Activated CD8-positive, alpha-beta T cell treated with anti-CD3 and anti-CD28 coated beads, Interleukin-2, amount 10 ng/mL, durations not matched to agents 7 days and 5 days (primary cell): ENCODE measurements around the gene MCM9. TPM values are rescaled to one million over a fixed set of nuclear protein-coding genes. Genes with fewer than 3 reads are reported as not detected.

Experiments used
- ATAC-seq: fragments of 150-1000 bp; cut with Tn5 transposase; one replicate; pipeline ENCODE4 v1.10.0; 2021; ENCODE audit warnings: moderate library complexity
- CTCF ChIA-PET: fragments of 350-600 bp; sonication (Branson Sonifier 250); formaldehyde crosslinking; loops from one replicate; lab custom pipeline; 2021; ENCODE audit warnings: antibody characterized with exemption; lab: Charles Lee
- POLR2A ChIA-PET: fragments of 350-600 bp; sonication (Branson Sonifier 250); formaldehyde crosslinking; loops from one replicate; lab custom pipeline; 2021; ENCODE audit warnings: antibody characterized with exemption; lab: Charles Lee
- DNase-seq: peaks from one replicate; pipeline ENCODE4 v3.0.0-alpha.2; 2020
- H3K27ac Mint-ChIP-seq: one replicate; pipeline ENCODE4 v1.8.0; 2021; ENCODE audit warnings: mild to moderate bottlenecking, mixed read lengths
- H3K27me3 Mint-ChIP-seq: one replicate; pipeline ENCODE4 v1.8.0; 2021; ENCODE audit warnings: low read depth, mixed read lengths
- H3K36me3 Mint-ChIP-seq: one replicate; pipeline ENCODE4 v1.8.0; 2021; ENCODE audit warnings: low read depth, mixed read lengths
- H3K4me1 Mint-ChIP-seq: one replicate; pipeline ENCODE4 v1.8.0; 2021; ENCODE audit warnings: low read depth, mixed read lengths
- H3K4me3 Mint-ChIP-seq: one replicate; pipeline ENCODE4 v1.8.0; 2021; ENCODE audit warnings: mild to moderate bottlenecking, mixed read lengths
- H3K9me3 Mint-ChIP-seq: one replicate; pipeline ENCODE4 v1.8.0; 2022; ENCODE audit warnings: mixed read lengths; ENCODE audit not compliant: insufficient read depth
- total RNA-seq, 2 experiments: library from RNA; stranded (reverse); gene quantifications; one replicate each; pipeline ENCODE4 v1.2.3, GENCODE V29; 2021

MCM9 gene
- total RNA-seq, 2 experiments from 2014 or later = 18.1 to 18.8 TPM

- ChIA-PET CTCF (interaction anchor here (1.2 kb wide), 1 partner anchor 340 kb away, joined by 3 read pairs; no protein-coding TSS in a partner anchor), POLR2A (interaction anchor here (3.1 kb wide), 1 partner anchor 11 kb away, joined by 10 read pairs; the partner anchor contains the start of gene ASF1A)
- Mint-ChIP-seq H3K9me3 (no peaks in the 10 kb centered on the region), H3K27ac (no peak overlapping the region), H3K27me3 (no peaks in the 10 kb centered on the region), H3K4me1 (peaks cover 49% of the 10 kb centered on the region), H3K36me3 (peaks cover 74% of the 10 kb centered on the region), H3K4me3 (no peak overlapping the region)
- DNase-seq (no peak), ATAC-seq (no peak)
These were observed 29.9 kb downstream of the MCM9 start for GRCh38 chr6:118905084-118905483.

- no peaks in the 10 kb centered on the region for H3K9me3 Mint-ChIP-seq
- CTCF ChIA-PET = interaction anchor here (1.2 to 2.4 kb wide), 2 partner anchors 9 to 338 kb away, joined by 3 to 8 read pairs; partner anchors contain the start of gene ASF1A
- H3K27ac Mint-ChIP-seq = no peak overlapping the region
- no peak for ATAC-seq
- peaks cover 79% of the 10 kb centered on the region for H3K36me3 Mint-ChIP-seq
- H3K4me1 Mint-ChIP-seq = peaks cover 63% of the 10 kb centered on the region
- no peaks in the 10 kb centered on the region for H3K27me3 Mint-ChIP-seq
- no peak for DNase-seq
- POLR2A ChIA-PET = interaction anchor here (3.1 kb wide), 1 partner anchor 9 kb away, joined by 10 read pairs; the partner anchor contains the start of gene ASF1A
- no peak overlapping the region for H3K4me3 Mint-ChIP-seq
These were observed 31.3 kb downstream of the MCM9 start for GRCh38 chr6:118903691-118904090.

- ChIA-PET CTCF (interaction anchor here (1.4 to 2.4 kb wide), 2 partner anchors 8 to 337 kb away, joined by 3 to 8 read pairs; partner anchors contain the start of gene ASF1A), POLR2A (interaction anchor here (3.1 kb wide), 1 partner anchor 9 kb away, joined by 10 read pairs; the partner anchor contains the start of gene ASF1A)
- peaks cover 78% of the 10 kb centered on the region for H3K36me3 Mint-ChIP-seq
- H3K4me1 Mint-ChIP-seq = peaks cover 68% of the 10 kb centered on the region
- H3K4me3 Mint-ChIP-seq = no peak overlapping the region
- H3K27ac Mint-ChIP-seq = peak overlapping the region; percentile 26
- H3K27me3 Mint-ChIP-seq = no peaks in the 10 kb centered on the region
- ATAC-seq (no peak), DNase-seq (no peak)
- H3K9me3 Mint-ChIP-seq = no peaks in the 10 kb centered on the region
These were observed 31.8 kb downstream of the MCM9 start for GRCh38 chr6:118903138-118903537.

- ChIA-PET CTCF (interaction anchor here (1.4 to 2.4 kb wide), 2 partner anchors 8 to 337 kb away, joined by 3 to 8 read pairs; partner anchors contain the start of gene ASF1A), POLR2A (interaction anchor here (3.1 kb wide), 1 partner anchor 8 kb away, joined by 10 read pairs; the partner anchor contains the start of gene ASF1A)
These were observed 32.2 kb downstream of the MCM9 start for GRCh38 chr6:118902726-118903125.

GRCh38 chr6:118899948-118900347 lies 35.0 kb downstream of the MCM9 start:
- peak; percentile 33 for DNase-seq
- peak; percentile 38 for ATAC-seq
- Mint-ChIP-seq H3K27ac (no peak overlapping the region), H3K36me3 (peaks cover 61% of the 10 kb centered on the region), H3K27me3 (no peaks in the 10 kb centered on the region), H3K9me3 (no peaks in the 10 kb centered on the region), H3K4me3 (no peak overlapping the region), H3K4me1 (peaks cover 70% of the 10 kb centered on the region)
- ChIA-PET POLR2A (interaction anchor here (0.9 kb wide), 1 partner anchor 35 kb away, joined by 3 read pairs; the partner anchor contains the start of gene MCM9), CTCF (interaction anchor here (1.0 to 1.2 kb wide), 4 partner anchors 9 to 335 kb away, joined by 3 to 4 read pairs (median 3); no protein-coding TSS in a partner anchor)

More at GRCh38 chr6:118902726-118903125, 32.2 kb downstream of the MCM9 start:
- Mint-ChIP-seq H3K4me1 (peaks cover 71% of the 10 kb centered on the region), H3K4me3 (no peak overlapping the region), H3K9me3 (no peaks in the 10 kb centered on the region), H3K36me3 (peaks cover 78% of the 10 kb centered on the region), H3K27me3 (no peaks in the 10 kb centered on the region), H3K27ac (peak overlapping the region; percentile 26)
- ATAC-seq = no peak
- DNase-seq = no peak

- DNase-seq (no peak), ATAC-seq (no peak)
- Mint-ChIP-seq H3K36me3 (peaks cover 45% of the 10 kb centered on the region), H3K4me1 (peaks cover 56% of the 10 kb centered on the region), H3K4me3 (no peak overlapping the region), H3K9me3 (no peaks in the 10 kb centered on the region), H3K27me3 (no peaks in the 10 kb centered on the region), H3K27ac (no peak overlapping the region)
- CTCF ChIA-PET = interaction anchor here (1.0 to 3.8 kb wide), 13 partner anchors 11 to 332 kb away, joined by 3 to 26 read pairs (median 5); no protein-coding TSS in a partner anchor
- POLR2A ChIA-PET = interaction anchor here (1.7 to 4.3 kb wide), 2 partner anchors 16 to 188 kb away, joined by 4 to 29 read pairs; no protein-coding TSS in a partner anchor
These were observed 37.6 kb downstream of the MCM9 start for GRCh38 chr6:118897386-118897785.

- Mint-ChIP-seq H3K4me1 (peaks cover 59% of the 10 kb centered on the region), H3K36me3 (peaks cover 42% of the 10 kb centered on the region), H3K27ac (peak overlapping the region; percentile 87), H3K4me3 (peak overlapping the region; percentile 76), H3K27me3 (no peaks in the 10 kb centered on the region), H3K9me3 (no peaks in the 10 kb centered on the region)
- ChIA-PET CTCF (interaction anchor here (0.6 to 3.8 kb wide), 21 partner anchors 10 to 331 kb away, joined by 3 to 26 read pairs (median 4); partner anchors contain the start of gene MCM9), POLR2A (interaction anchor here (1.7 to 4.3 kb wide), 3 partner anchors 17 to 187 kb away, joined by 4 to 29 read pairs (median 25); partner anchors contain the start of gene MCM9)
- ATAC-seq (no peak), DNase-seq (no peak)
These were observed 38.4 kb downstream of the MCM9 start for GRCh38 chr6:118896339-118897136.

- POLR2A ChIA-PET = interaction anchor here (0.9 to 5.5 kb wide), 7 partner anchors 8 to 453 kb away, joined by 3 to 29 read pairs (median 10); partner anchors contain the start of gene MCM9
- Mint-ChIP-seq H3K9me3 (no peaks in the 10 kb centered on the region), H3K27me3 (no peaks in the 10 kb centered on the region), H3K4me1 (peaks cover 60% of the 10 kb centered on the region), H3K4me3 (peak overlapping the region; percentile 76), H3K27ac (peak overlapping the region; percentile 87), H3K36me3 (peaks cover 37% of the 10 kb centered on the region)
- ATAC-seq = no peak
- no peak for DNase-seq
- CTCF ChIA-PET = interaction anchor here (0.8 to 3.8 kb wide), 16 partner anchors 13 to 330 kb away, joined by 3 to 26 read pairs (median 4); partner anchors contain the start of gene MCM9
These were observed 39.1 kb downstream of the MCM9 start for GRCh38 chr6:118895859-118896258.

- POLR2A ChIA-PET = interaction anchor here (0.9 to 5.5 kb wide), 9 partner anchors 9 to 453 kb away, joined by 3 to 29 read pairs (median 5); partner anchors contain the start of gene MCM9
- Mint-ChIP-seq H3K9me3 (no peaks in the 10 kb centered on the region), H3K27ac (peak overlapping the region; percentile 96), H3K4me1 (peaks cover 56% of the 10 kb centered on the region), H3K27me3 (no peaks in the 10 kb centered on the region), H3K4me3 (peak overlapping the region; percentile 88), H3K36me3 (peaks cover 32% of the 10 kb centered on the region)
- ATAC-seq = no peak
- DNase-seq = no peak
- CTCF ChIA-PET = interaction anchor here (0.6 to 3.8 kb wide), 7 partner anchors 8 to 330 kb away, joined by 3 to 26 read pairs (median 9); no protein-coding TSS in a partner anchor
These were observed 39.7 kb downstream of the MCM9 start for GRCh38 chr6:118895261-118895560.

- DNase-seq (peak; percentile 75), ATAC-seq (peak; percentile 48)
- H3K4me1 Mint-ChIP-seq = peaks cover 54% of the 10 kb centered on the region
- H3K9me3 Mint-ChIP-seq = no peaks in the 10 kb centered on the region
- ChIA-PET CTCF (interaction anchor here (0.6 to 3.8 kb wide), 9 partner anchors 9 to 329 kb away, joined by 3 to 26 read pairs (median 9); no protein-coding TSS in a partner anchor), POLR2A (interaction anchor here (0.7 to 5.5 kb wide), 15 partner anchors 8 to 454 kb away, joined by 3 to 29 read pairs (median 4); partner anchors contain the start of genes CEP85L and MCM9)
- peak overlapping the region; percentile 96 for H3K27ac Mint-ChIP-seq
- H3K36me3 Mint-ChIP-seq = peaks cover 27% of the 10 kb centered on the region
- no peaks in the 10 kb centered on the region for H3K27me3 Mint-ChIP-seq
- peak overlapping the region; percentile 88 for H3K4me3 Mint-ChIP-seq
These were observed 40.3 kb downstream of the MCM9 start for GRCh38 chr6:118894425-118895260.
